Right lung (tissue), 5 donors: ENCODE results near the gene CHDH. TPM values are rescaled to one million over a fixed set of nuclear protein-coding genes. Genes with fewer than 3 reads are reported as not detected.
A peak's percentile ranks its signal among the peaks of the same experiment; 100 is the strongest.

ENCODE experiments used
- DNase-seq, 2 donors: peaks; one replicate each; pipeline ENCODE4 v3.0.0-alpha.2; 2013
- polyA plus RNA-seq, 5 donors: library from polyadenylated mRNA; unstranded; fragments of 120-200 nt; gene quantifications; one replicate each; pipeline versions ENCODE4 v1.2.1 to v1.2.3, GENCODE V29; 2013; ENCODE audit warnings: inconsistent platforms in 1 of 5, low replicate concordance in 1 of 5; ENCODE audit not compliant: insufficient read length in 5 of 5, insufficient read depth in 1 of 5

Gene CHDH
- polyA plus RNA-seq, 5 donors, result 3.2 to 4.8 (median 3.3) TPM

DNA sequence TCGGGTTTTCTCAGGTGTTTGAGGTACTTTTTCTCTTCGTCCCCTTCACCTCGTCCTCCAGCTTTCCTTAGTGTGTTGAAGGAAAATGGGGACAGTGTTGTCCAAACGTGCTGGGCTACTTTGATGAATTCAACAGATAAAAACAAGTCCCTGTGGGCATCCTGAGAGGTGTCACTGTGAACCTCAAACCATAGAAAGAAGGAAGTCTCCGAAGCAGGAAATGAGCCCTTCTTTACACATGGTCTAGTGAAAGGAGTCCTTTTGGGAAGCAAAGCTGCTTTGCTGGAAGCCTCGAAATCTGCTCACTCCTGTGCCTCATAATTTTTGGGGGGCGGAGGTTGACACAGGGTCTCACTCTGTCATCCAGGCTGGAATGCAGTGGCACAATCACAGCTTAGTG, 10.7 kb upstream of the CHDH start:
- no peak for DNase-seq

GRCh38 chr3:53850895-53851294, 4.7 kb upstream of the CHDH start:
- peak; percentile 38 to 51 for DNase-seq

DNA sequence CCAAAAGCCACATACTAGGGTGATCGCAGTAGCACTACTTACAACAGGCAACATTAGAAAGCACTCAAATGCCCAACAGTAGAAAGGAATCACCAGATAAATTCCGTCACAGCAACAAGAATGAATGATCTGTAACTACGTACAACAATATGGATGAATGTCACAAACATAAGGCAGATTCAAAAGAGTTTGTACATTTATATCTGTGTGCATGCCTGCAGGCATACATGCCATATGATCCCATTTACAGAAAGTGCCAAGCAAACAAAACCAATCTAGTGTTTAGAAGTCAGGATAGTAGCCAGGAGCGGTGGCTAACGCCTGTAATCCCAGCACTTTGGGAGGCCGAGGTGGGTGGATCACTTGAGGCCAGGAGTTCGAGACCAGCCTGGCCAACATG, 3.7 kb upstream of the CHDH start:
- DNase-seq, result no peak

GRCh38 chr3:53846851-53847155, 584 bp upstream of the CHDH start:
- no peak for DNase-seq

DNA sequence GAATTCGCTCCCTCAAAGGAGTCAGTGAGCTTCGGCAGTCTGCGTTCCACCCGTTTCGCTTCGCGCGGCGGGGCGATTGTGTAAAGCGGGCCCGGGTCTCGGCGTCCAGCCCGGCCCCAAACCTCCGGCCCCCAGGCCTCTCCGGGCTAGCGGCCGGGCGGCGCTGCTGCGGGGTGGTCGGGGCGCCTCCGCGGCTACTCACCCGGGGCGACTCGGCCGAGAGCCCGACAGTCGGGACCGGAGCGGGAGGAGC, 412 bp downstream of the CHDH start:
- no peak for DNase-seq

DNA sequence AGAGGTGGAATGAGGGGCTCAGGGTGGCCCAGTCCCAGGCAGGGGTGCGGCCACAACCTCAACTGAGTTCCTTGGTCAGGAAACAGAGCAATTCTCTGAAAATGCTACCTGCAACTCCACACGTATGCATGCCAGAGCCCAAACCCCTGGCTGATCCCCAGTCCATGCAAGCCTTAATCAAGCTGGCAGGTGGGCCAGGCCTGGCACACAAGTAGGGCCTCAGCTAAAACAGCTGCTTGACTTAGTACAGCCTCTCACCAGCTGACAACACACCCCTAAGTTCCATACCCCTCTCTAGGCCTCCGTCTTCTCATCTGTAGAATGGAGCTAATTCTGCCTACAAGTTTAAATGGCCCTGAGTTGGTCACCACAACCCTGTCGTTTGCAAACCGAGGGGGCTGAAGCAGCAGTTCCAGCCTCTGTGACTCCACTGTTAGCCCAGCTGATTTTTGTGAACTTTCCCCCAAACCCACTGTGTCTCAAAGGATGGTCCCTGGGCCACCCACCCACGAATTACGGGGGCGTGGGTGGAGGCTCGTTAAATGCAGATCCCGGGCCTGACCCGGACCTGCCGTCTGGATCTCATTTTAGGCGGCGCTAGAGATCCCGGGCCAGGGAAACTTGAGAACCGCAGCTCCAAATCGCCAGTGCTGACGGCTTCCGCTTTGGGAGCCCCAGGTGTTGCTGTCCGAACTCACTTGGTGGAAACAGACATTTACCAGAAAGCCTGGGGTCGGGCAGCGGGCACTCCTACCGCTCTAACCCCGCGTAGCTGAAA, 927 bp downstream of the CHDH start:
- DNase-seq, result peak; percentile 50 to 51

DNA sequence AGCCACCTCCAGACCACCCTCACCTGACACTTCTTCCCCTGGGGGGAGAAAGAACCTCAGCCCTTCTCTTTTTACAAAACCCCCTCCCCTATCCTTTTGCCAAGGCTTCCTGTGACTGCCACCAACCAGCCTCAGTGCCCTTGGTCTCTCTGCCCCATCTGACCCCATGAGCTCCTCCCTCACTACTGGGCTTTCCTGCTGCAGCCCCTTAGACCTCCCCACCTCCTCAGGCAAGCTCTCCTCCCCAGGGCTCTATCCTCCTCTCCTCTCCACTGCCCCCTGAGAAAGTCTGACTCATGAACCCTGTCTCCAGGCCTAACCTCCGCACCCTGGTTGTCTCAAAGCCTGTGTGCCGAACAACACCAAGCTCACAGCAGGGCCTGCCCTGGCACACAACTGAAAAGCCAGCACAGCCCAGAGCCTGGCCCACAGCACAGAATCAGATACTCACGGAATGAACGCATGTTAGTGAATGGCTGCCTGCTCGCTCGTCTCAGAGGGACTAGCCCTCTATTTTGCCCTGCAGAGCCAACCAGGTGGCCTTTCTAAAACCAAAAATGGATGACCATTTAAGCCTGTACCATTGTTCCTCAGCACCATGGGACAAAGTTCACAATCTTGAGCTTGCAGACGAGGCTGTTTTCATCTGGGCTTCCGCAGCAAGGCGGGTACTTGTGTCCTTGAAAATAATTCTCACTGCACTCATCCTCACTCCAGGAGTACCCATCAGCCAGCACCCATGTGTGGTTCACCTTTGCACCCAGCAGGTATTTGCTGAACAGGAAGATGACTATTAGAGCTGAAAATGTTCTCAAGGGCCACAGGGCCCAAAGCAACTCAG, 1.7 kb downstream of the CHDH start:
- no peak for DNase-seq

GRCh38 chr3:53843195-53844177, 2.7 kb downstream of the CHDH start:
- DNase-seq, result no peak

GRCh38 chr3:53842436-53843194, 3.6 kb downstream of the CHDH start:
- peak; percentile 32 to 42 for DNase-seq

- DNase-seq, result no peak
Measured at GRCh38 chr3:53841296-53841695, 4.9 kb downstream of the CHDH start.

GRCh38 chr3:53837331-53837730, 8.9 kb downstream of the CHDH start:
- no peak for DNase-seq

DNA sequence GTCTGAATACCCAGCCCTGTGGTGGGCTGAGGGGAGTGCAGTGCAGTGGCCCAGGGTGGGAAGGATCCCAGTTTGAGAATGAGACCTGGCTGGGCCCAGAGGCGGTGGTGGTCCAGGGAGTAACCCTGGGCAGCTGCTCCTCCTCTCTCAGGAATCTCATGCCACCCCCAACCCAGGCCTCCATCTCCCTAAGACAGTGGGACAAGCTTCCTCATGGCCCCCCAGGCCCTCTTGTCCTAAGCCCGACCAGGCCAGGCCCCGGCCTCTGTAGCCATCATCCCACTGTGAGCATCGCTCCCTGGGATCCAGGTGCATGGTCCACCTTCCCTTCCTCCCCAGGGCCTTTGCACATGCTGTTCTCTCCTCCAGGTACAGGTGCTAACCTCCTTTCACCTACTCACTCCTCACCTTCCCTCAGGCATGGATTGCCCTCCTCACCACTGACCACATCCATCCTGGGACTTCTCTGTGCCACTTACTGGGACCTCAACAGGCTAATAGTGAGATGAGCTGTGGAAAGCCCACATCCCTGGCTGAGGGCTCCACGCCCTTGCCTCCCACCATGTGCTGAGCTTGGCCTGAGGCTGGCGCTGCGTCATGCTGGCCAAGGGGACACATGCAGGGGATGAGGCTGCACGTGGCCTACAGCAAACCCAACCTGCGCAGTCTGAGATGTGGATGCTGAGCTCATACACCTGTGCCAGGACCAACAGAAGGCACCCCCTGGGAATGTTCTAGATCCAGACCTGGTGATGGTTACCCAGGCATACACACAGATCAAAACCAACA, 9.9 kb downstream of the CHDH start:
- DNase-seq, result no peak

DNA sequence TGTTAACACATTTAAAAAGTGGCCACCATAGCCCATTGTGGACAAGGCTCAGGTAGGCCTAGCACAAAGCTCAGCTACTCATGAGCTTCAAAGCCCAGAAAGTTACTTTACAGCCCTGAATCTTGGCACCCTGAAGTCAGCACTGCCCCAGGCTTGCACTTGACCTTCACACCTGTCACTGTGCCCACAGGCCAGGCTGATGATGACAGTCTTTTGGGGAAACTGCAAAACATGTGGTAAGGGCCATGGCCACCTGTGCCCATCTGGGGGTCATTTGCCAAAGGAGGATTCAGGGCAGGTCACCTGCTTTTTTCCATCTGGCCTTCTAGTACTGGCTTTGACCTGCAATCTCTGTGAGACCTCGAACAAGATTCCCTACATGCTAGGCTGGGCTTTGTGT, 11.0 kb downstream of the CHDH start:
- DNase-seq, result no peak

GRCh38 chr3:53834429-53835095, 11.7 kb downstream of the CHDH start:
- DNase-seq, result no peak

- no peak for DNase-seq
Measured at GRCh38 chr3:53833700-53834099, 12.5 kb downstream of the CHDH start.

DNA sequence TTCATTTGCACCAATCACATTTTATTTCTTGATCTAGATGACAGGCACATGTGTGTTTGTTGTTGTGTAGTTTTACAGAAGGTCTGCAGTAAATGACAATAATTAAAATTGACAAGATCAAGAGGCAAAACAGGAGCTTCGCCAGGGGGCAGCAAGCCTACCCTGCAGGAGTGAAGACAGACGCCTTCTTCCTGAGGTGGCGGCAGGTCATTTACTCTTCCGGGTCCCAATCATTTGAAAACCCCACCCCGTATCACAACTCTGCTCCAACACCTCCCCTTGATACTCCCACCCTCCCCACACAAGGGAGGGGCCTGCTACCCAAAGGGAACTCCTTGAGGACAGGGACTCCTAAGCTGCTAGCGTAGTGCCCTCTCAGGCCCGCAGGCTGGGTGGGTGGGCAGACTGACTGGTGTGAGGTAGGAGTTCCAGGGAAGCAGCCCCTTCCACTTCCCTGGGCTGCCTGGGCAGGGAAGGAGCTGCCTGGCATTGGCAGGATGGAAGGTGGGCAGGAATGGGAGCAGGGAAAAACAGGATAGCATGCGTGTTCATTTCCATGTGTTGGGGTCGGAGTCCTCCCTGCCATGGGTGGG, 13.1 kb downstream of the CHDH start:
- DNase-seq, result no peak

DNA sequence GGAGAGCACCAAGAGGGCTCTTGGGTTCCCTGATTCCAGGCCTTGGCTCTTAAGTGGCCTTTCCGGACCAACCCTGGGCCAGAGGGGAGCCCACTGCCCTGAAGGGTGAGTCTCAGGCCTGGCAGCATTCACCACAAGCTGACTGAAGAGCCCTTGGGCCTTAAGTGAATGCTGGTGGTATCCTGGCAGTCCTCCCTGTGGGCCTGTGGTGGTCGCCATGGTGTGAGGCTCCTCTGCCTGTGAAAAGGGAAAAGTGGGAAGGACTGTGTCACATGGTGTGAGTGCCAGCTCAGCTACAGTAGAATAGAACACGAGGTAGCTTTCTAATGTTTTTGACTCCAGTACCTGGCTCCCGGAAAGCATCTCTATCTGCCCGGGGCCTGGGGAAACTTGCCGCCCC, 15.3 kb downstream of the CHDH start:
- DNase-seq, result no peak

- no peak for DNase-seq
Measured at GRCh38 chr3:53829605-53830004, 16.6 kb downstream of the CHDH start.

DNA sequence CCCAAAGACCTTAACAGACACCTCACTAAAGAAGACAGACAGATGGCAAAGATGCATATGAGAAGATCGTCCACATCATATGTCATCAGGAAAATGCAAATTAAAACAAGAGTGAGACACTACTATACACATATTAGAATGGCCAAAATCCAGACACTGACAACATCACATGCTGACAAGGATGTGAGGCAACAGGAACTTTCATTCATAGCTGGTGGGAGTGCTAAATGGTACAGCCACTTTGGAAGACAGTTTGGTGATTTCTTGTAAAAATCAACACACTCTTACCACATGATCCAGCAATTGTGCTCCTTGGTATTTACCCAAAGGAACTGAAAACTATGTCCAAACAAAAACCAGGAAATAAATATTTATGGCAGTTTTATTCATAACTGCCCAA, 17.6 kb downstream of the CHDH start:
- DNase-seq, result no peak

DNA sequence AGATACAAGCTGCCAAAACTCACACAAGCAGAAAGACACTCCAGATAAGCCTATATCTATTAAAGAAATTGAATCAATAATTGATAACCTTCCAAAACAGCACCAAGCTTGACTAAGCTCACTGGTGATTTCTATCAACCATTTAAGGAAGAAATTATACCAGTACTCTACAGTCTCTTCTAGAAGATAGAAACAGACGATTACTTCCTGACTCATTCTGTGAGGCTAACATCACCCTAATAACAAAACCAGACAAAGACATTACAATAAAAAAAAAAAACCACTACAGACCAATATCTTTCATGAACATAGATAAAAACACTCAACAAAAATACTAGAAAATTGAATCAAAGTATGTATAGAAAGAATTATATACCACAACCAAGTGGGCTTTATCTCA, 20.2 kb downstream of the CHDH start:
- no peak for DNase-seq
